Peyer's patch (tissue), 4 donors: Measurements from ENCODE around the gene DAAM1.

Experiments
- CTCF ChIP-seq, 6 experiments: fragments of 450-650 bp in 4 of 6; fragments of 200-600 bp in 2 of 6; sonication (generic) in 1 of 6; IDR thresholded peaks; one replicate each; pipeline ENCODE4 v1.5.1; 2017 to 2019; ENCODE audit warnings: antibody characterized with exemption in 6 of 6, mild to moderate bottlenecking in 3 of 6, moderate library complexity in 1 of 6
- POLR2A ChIP-seq, 2 donors: fragments of 450-650 bp; IDR thresholded peaks; one replicate each; pipeline ENCODE4 v1.5.1; 2017; ENCODE audit warnings: antibody characterized with exemption in 2 of 2, mild to moderate bottlenecking in 2 of 2, moderate library complexity in 2 of 2

- no peak for TF ChIP-seq POLR2A (IDR thresholded peaks at IDR 0.05)
- TF ChIP-seq CTCF (IDR thresholded peaks at IDR 0.05), result no peak
These were observed 128.9 kb downstream of the DAAM1 start for GRCh38 chr14:59317346-59317745.
